ENCODE data around the gene ECI2. TPM values are rescaled to one million over a fixed set of nuclear protein-coding genes. Genes with fewer than 3 reads are reported as not detected.

ECI2 gene, protein sequence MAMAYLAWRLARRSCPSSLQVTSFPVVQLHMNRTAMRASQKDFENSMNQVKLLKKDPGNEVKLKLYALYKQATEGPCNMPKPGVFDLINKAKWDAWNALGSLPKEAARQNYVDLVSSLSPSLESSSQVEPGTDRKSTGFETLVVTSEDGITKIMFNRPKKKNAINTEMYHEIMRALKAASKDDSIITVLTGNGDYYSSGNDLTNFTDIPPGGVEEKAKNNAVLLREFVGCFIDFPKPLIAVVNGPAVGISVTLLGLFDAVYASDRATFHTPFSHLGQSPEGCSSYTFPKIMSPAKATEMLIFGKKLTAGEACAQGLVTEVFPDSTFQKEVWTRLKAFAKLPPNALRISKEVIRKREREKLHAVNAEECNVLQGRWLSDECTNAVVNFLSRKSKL
- 74.5 and 81.0 TPM in 2 replicates for total RNA-seq (2014; rRNA removed; shearing (Covaris generic); ENCODE audit: low replicate concordance)

DNA sequence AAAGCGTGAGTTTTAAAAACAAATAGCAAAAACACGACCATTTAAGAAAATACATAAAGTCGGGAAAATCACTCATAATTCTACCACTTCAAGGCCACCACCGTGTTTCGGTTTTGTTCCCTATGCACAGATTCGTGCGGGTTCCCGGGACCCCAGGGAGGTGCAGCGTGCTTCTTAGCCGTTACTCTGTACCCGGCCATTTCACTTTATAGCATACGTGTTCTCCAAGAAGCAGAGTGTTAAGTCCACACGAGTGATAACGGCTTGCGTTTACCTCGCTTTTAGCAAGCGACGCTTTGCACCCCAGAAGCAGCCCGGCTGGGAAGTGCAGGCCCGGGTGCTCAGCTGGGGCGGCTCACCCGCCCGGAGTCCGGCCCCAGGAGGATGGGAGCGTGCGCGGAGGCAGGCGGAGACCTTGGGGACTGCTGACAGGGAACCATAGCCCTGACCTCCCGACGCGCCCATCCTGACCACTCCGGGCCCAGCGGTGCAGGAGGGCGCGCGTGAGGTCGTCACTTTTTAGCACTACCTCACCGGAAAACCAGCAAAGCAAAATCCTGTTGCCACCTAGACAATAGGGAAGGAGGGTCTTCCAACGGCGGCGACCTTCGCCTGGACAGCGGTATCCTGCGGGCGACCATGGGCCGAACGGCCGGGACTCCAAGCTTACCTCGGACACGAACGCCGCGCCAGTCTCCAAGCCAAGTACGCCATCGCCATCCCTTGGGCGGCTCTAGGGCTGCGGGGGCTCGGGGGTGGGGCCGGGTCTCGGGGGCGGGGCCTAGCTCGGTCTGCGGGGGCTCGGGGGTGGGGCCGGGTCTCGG is at the start of gene ECI2:
Gene ECI2 (minus strand): TSS at position 735 of the 824 bp plus-strand sequence. CDS start 15 bp downstream, at position 720.
- peak; percentile 78 for DNase-seq (ENCODE audit: low read depth)
- in situ Hi-C loops (cut with HindIII; ENCODE audit: low pct_unique_long_range_greater_than_20kb, low sequenced_read_pairs) = no loop called here

DNA sequence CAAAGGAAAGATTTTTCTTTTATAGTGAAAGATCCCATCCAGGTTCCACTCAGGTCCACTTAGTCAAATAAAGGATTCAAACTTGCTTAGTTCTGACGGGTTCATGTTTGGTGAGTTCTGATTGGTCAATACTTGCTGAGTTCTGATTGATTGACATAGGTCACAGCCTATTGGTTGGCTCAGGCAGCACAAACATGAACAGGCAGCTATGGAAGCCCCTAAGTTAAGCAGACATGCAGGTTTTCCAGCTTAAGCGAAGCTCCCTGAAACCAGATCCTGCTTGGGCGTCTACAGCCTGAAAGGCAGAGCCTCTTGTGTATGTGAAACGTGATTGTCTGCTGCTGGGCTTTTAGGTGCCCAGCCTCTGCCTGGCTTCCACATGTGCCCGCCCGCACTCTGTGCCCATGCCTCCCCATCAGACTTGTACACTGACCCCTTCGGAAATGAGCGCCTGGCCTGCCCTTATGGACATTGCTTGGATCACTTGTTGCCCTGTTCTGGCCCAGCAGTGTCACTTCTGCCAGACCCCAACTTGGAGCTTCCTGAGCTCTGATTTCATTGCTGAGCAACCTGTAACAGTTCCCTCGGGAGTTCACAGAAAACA is 45.4 kb upstream of the ECI2 start:
- in situ Hi-C loops (cut with HindIII; ENCODE audit: low pct_unique_long_range_greater_than_20kb, low sequenced_read_pairs) = no loop called here
- DNase-seq (ENCODE audit: low read depth) = no peak

DNA sequence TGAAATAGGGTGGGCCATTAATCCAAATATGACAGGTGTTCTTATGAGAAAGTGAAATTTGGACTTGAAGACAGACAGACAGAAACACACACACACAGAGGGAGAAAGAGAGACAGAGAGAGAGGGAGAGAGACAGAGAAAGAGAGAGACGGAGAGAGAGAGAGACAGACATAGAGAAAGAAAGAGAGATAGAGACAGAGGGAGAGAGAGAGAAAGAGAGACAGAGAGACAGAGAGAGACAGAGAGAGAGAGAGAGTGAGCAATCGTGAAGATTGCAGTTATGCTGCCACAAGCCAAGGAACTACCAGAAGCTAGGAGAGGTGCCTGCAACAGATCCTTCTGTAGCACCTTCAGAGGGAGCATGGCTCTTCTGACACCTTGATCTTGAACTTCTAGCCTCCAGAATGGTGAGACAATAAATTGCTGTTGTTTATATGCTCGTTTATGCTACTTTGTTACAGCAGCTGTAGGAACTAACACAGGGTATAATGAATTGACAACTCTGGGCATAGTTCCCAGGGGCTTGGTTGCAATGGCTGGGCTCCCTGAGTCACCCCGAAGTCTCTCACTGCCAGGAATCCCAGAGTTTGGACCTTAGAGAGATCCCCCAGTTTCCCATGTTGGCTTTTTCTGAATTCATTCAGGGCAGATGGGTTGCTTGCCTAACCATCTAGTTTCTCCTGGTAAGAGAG is 44.7 kb upstream of the ECI2 start:
- DNase-seq (ENCODE audit: low read depth) = no peak
- in situ Hi-C loops (cut with HindIII; ENCODE audit: low pct_unique_long_range_greater_than_20kb, low sequenced_read_pairs) = no loop called here

DNA sequence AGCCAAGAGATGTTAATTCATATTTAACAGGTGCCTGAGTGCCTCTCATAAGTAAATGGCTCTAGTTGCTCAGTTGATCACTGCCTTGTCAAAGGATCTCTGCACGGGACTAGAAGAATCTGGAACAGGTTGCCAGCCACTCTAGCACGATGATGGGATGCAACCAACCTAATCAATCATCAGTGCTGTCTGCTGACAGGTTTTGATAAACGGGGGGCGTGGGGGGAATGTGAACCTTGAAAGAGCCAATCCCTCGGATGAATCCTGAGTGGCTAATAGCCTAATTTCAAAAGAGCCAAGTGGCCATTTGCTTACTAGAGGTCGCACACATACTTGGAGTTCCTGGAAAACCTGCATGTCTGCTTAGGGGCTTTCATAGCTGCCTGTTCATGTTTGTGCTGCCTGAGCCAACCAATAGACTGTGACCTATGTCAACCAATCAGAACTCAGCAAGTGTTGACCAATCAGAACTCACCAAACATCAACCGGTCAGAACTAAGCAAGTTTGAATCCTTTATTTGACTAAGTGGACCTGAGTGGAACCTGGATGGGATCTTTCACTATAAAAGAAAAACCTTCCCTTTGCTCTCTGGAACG is 43.5 kb upstream of the ECI2 start:
- no peak for DNase-seq (ENCODE audit: low read depth)
- in situ Hi-C loops (cut with HindIII; ENCODE audit: low pct_unique_long_range_greater_than_20kb, low sequenced_read_pairs) = no loop called here

DNA sequence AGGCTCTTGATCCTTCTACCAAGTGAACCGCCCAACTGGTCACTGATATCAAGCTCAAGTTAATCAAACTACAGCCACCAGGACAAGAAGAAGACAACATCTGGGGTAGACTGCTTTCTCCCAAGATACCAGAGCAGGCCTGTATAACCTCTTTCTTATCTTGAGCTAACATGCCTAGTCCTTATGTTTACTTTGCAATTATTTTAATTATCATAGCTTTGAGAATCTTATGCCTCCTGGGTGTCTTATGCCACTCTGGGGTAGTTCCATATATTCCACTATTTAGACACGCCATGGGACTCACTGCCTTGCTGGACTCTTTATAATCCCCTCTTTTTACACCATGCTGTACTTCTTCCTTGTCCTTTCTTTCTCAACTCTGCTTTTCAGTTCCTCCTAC is 41.5 kb upstream of the ECI2 start:
- DNase-seq (ENCODE audit: low read depth) = no peak
- in situ Hi-C loops (cut with HindIII; ENCODE audit: low pct_unique_long_range_greater_than_20kb, low sequenced_read_pairs) = no loop called here

DNA sequence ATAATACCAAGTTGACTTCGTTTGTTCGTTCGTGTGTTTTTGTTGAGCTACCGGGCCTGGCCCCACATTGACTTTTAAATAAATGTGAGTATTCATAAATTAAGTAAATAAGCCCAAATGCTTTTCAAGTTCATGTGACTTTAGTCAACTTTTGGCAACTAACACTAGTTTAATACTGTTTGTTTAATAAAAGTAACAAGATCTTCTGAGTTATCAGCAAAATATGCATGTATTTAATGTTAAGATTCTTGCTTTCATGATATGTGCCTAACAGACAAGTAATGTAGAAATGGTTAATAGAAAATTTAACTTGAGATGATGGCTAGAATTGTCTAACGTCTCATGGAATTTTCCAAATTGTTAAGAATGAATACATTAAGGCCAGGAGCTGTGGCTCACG is 38.7 kb upstream of the ECI2 start:
- in situ Hi-C loops (cut with HindIII; ENCODE audit: low pct_unique_long_range_greater_than_20kb, low sequenced_read_pairs) = no loop called here
- no peak for DNase-seq (ENCODE audit: low read depth)

DNA sequence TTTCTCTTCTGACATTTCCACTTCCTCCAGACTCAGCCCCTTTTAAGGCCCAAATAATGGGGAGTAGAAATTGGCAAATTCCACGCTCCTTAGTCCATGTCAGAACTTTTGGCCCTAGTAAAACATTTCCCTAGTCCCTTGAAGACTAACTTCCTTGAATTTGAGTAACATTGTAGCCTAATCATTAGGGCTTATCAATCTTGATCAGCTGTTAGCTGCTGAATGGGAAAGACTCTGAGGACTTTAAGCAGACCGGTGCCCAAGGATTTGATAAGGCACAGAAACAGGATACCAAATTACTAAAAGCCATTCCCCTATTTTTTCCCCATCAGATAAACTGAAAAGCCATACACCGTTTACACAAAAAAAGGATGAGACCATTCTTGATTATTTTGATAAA is 37.0 kb upstream of the ECI2 start:
- in situ Hi-C loops (cut with HindIII; ENCODE audit: low pct_unique_long_range_greater_than_20kb, low sequenced_read_pairs) = no loop called here
- DNase-seq (ENCODE audit: low read depth) = no peak

DNA sequence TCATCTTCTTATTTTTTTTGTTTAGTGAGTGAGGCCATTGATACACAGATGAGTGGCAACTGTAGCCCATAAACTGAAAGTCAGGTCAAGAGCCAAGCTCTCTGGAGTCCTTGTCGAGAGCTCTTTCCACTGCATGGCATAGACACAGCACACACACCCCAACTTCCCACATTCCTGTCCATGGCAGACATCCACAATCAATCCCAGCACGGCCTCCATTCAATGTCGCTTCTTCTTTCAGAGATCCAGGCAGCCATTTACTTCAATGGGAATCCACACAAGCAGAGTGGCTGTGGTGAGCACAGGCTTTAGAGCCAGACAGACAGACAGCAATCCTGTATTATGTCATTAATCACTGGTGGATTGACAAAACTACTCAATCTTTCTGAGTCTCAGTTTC is 34.9 kb upstream of the ECI2 start:
- in situ Hi-C loops (cut with HindIII; ENCODE audit: low pct_unique_long_range_greater_than_20kb, low sequenced_read_pairs) = no loop called here

DNA sequence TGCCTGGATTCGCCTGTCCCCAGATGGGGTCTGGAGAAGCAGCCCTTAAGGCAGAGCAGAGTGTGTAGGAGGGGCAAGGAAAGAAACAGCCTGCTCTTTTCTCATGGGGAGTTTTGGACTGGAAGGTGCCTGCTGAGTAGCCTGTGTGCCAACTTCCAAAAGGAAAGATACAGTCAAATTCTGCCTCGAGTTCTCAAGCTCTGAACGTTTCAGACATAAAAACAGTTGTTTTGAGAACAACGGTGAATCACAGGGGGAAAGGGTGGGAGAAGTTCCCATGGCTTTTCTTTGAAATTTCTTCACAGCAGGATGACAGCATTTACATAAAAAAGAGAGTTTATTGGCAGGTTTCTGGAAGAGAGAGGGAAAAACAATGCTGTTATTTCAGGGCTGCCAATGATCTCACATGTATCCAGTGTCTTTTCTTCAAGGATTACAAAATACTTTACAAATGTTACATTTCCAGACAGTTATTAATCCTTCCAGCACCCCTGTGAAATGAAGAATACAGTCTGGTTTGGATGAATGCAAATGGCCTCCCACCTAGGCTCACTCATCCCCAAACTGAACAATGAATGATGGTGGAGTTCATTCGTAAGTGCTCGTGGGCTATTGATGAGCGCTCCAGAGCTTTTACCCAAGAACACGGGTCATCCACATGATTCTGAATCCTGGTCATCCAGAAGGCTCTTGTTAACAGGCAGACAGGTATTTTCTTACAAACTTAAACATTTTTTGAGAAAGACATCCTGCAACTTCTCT is 33.8 kb upstream of the ECI2 start:
- DNase-seq (ENCODE audit: low read depth) = no peak
- in situ Hi-C loops (cut with HindIII; ENCODE audit: low pct_unique_long_range_greater_than_20kb, low sequenced_read_pairs) = no loop called here

More for the DNA sequence above, 34.9 kb upstream of the ECI2 start:
- DNase-seq (ENCODE audit: low read depth) = no peak

DNA sequence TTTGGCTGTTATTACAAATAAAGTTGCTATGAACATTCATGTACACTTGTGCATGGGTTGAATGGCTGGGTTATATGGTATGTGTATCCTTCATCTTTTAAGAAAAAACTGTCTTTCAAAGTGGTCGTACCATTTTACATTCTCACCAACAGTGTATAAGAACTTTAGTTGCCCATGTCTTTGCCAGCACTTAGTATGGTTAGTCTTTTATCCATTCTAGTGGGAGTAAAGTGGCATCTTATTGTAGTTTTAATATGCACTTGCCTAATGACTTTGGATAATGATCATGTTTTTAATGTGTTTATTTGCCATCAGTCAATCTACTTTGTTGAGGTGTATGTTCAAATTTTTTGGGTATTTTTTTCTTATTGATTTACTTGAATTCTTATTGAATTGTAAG is 32.5 kb upstream of the ECI2 start:
- DNase-seq (ENCODE audit: low read depth) = no peak
- in situ Hi-C loops (cut with HindIII; ENCODE audit: low pct_unique_long_range_greater_than_20kb, low sequenced_read_pairs) = no loop called here

DNA sequence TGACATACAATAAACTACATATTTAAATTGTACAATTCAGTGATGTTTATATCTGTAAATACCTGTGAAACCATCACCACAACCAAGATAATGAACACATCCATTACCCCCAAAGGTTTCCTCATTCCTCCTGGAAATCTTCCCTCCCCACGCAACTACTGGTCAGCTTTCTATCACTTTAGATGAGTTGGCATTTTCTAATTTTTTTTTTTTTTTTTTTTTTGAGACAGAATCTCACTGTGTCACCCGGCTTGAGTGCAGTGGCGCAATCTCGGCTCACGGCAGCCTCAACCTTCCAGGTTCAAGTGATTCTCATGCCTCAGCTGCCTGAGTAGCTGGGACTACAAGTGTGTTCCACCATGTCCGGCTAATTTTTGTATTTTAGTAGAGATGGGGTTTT is 31.7 kb upstream of the ECI2 start:
- in situ Hi-C loops (cut with HindIII; ENCODE audit: low pct_unique_long_range_greater_than_20kb, low sequenced_read_pairs) = no loop called here

DNA sequence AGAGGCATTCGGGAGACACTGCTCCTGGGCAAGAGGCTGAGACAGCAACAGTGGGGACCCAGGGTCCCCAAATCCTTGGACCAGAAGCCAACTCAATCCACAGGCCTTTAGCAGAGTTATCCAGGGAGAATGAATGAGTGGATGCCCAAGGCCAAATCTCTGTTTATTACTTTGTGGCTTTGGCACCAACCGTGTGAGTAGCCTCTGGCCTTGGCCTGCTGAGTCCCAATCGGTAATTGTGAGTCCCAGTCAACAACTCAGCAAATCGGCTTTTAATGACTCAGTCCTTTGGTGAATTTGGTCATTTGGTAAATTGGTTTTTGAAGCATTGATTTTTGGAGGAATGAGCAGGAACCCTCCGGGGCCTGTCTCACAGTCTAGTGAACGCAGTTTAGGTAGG is 29.1 kb upstream of the ECI2 start:
- DNase-seq (ENCODE audit: low read depth) = no peak
- in situ Hi-C loops (cut with HindIII; ENCODE audit: low pct_unique_long_range_greater_than_20kb, low sequenced_read_pairs) = no loop called here

More for the DNA sequence above, 31.7 kb upstream of the ECI2 start:
- DNase-seq (ENCODE audit: low read depth) = no peak

DNA sequence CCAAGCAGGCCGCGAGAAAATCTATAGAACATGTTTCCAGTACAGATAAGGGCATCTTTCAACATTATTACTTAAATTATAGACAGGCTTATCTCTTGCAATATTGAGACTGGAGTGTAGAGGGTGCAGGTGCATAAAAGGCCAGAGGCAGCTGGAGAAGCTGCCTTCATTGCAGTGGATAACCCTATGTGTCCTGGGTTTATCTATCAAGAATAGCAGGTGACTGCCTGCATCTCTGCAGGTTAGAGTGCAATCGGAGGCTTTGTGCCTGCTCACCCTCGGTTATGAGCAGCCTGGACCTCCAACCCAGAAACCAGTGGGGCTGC is 28.7 kb upstream of the ECI2 start:
- DNase-seq (ENCODE audit: low read depth) = no peak
- in situ Hi-C loops (cut with HindIII; ENCODE audit: low pct_unique_long_range_greater_than_20kb, low sequenced_read_pairs) = no loop called here

DNA sequence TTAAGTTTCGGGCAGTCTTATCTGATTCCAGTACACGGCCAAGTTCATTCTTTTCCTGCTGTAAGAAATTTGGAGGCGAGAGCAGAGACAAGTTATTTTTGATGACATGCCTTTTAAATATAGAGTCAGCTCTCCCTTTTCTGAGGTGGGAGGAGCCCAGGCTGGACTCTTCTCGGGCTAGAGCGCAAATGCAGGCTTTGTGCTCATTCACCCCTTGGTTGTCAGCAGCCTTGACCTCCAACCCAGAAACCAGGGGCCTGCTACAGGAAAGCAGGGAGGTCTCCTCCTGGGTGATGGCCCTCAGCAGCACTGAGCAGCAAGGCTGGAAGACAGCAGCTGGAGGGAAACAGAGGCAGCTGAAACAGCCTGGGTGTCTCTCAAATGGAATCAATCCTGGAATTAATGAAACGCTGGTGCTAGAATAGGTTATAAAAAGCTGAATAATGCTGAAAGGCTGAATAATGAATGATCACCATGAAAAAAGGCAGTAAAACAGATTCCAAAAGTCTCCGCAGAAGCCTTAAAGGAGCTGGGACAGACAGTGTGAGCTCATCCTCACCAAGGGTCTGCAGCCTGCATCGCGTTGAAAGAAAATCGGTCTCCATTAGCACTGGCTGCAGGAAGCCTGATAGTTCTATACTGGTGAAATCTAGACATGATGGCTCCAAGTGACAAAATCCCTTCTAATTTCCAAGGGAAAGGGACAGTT is 28.2 kb upstream of the ECI2 start:
- no peak for DNase-seq (ENCODE audit: low read depth)
- in situ Hi-C loops (cut with HindIII; ENCODE audit: low pct_unique_long_range_greater_than_20kb, low sequenced_read_pairs) = no loop called here

DNA sequence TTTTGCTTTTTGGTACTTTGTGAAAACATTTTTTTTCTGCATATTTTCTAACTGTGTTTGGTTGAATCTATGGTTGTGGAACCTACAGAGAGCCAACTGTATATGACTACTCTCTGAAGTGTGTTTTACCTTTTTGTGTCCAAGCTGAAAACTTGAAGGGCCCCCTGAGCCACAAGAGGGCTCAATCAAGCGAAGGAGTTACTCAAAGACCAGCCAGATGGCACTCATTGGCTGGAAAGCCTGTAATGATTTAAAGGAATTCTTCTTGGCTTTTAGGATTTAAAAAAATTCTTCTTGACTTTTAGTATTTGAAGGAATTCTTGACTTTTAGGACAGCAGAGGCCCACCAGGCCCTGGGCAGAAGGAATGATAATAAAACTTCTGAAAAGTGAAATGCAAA is 27.0 kb upstream of the ECI2 start:
- in situ Hi-C loops (cut with HindIII; ENCODE audit: low pct_unique_long_range_greater_than_20kb, low sequenced_read_pairs) = no loop called here

DNA sequence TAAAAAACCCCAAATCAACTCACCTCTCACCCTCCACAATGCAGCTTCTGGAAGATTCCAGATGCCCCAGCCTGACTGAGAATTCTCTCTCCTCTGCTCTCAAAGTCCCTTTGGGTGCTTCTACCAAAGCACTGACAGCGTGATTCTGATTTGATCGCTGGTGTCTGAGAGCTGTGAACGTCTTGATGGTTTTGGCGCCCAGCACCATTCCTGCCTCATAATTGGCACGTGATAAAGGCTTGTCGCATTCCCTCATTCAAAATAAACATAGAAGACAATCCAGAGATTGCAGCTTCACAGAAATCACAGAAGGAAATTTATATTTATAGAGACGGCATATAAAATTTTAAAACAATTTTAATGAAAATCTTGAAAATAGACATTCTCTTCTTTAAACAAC is 24.1 kb upstream of the ECI2 start:
- no peak for DNase-seq (ENCODE audit: low read depth)
- in situ Hi-C loops (cut with HindIII; ENCODE audit: low pct_unique_long_range_greater_than_20kb, low sequenced_read_pairs) = no loop called here

More for the DNA sequence above, 27.0 kb upstream of the ECI2 start:
- no peak for DNase-seq (ENCODE audit: low read depth)

DNA sequence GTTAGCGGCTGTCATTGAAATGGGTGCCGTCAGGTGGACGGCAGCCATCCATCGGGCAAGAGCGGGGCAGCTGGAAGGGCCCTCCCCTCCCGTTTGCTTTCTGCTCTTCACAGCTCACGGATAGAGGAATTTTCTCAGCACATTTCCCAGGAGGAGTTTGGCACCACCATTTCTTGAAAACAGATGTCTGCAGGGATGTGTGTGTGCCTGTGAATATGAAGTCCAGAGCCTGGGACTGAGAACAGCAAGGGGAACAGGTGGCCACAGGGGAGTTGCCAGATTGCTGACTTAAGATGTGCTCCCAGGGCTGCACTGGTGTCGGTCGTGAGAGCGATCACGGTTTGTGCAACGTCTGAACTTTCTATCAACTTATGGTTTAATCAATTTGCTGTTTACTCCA is 22.1 kb upstream of the ECI2 start:
- in situ Hi-C loops (cut with HindIII; ENCODE audit: low pct_unique_long_range_greater_than_20kb, low sequenced_read_pairs) = no loop called here
- no peak for DNase-seq (ENCODE audit: low read depth)

Measured in Caki2 (cell line).